Measurements from ENCODE around the gene NUMA1.

- no peak for TF ChIP-seq CTCF (conservative IDR thresholded peaks at IDR 0.05)
- TF ChIP-seq ZFX (IDR thresholded peaks at IDR 0.05), result no peak
These were observed 100.7 kb downstream of the NUMA1 start for GRCh38 chr11:71979602-71980001.
